Measurements from ENCODE around the gene MCF2L.

The MCF2L gene

DNA sequence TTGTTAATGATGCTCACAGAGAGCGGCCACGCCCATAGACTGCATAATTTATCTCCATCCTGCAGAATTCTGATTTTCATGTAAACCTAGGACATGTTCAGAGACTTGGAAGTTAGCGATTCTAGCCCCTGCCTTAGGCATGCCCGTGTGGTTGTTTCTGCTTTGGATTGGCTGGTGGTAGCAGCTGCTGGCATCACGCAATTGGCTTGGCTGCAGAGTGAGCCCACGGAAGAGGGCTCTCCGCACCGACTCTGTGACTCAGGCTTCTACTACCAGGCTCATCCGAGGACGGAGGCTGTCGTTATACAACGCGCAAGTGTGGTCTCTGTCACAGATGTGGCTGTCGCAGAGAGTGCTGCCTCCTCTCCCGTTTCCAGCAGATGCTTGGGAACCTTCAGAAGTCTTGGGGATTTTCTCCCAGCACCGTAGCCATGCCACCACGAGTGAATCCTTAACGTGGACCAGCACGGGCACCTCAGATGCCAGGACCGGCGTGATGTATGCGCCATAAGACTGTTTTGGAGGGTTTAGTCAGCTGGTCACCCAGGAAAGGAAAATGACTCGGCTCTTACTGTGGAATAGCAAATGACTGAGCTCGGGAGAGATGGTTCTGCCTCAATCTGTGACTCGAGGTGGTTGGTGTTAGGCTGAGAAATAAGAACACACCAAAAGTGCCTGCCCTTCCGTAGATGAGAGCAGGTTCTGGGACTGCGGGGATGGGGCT, 75.5 kb downstream of the MCF2L start:
- no peak overlapping the region for H2AFZ ChIP-seq (ENCODE audit: low read length)
- H3K27ac ChIP-seq (ENCODE audit: low read length): no peak overlapping the region
- no peak for DNase-seq

GRCh38 chr13:113045251-113046127, 76.5 kb downstream of the MCF2L start:
- no peaks in the 10 kb centered on the region for H3K36me3 ChIP-seq (replicated peaks; ENCODE audit: insufficient read depth, low read length)
- no peaks in the 10 kb centered on the region for H3K9me2 ChIP-seq (replicated peaks; ENCODE audit: insufficient read depth, low read length)
- H3K4me1 ChIP-seq (ENCODE audit: low read length): no peaks in the 10 kb centered on the region
- H3K79me2 ChIP-seq (ENCODE audit: low read length): no peaks in the 10 kb centered on the region
- H4K20me1 ChIP-seq (ENCODE audit: insufficient read depth, low read length): no peaks in the 10 kb centered on the region
- H3K4me2 ChIP-seq (ENCODE audit: low read depth, low read length): no peak overlapping the region
- H2AFZ ChIP-seq (ENCODE audit: low read length): no peak overlapping the region
- H3K27ac ChIP-seq (ENCODE audit: low read length): no peak overlapping the region
- DNase-seq: no peak
- no peak overlapping the region for H3K4me3 ChIP-seq (ENCODE audit: low read length)
- H3F3A ChIP-seq (ENCODE audit: insufficient read depth, low read length): no peaks in the 10 kb centered on the region
- TF ChIP-seq, protein P1, sequence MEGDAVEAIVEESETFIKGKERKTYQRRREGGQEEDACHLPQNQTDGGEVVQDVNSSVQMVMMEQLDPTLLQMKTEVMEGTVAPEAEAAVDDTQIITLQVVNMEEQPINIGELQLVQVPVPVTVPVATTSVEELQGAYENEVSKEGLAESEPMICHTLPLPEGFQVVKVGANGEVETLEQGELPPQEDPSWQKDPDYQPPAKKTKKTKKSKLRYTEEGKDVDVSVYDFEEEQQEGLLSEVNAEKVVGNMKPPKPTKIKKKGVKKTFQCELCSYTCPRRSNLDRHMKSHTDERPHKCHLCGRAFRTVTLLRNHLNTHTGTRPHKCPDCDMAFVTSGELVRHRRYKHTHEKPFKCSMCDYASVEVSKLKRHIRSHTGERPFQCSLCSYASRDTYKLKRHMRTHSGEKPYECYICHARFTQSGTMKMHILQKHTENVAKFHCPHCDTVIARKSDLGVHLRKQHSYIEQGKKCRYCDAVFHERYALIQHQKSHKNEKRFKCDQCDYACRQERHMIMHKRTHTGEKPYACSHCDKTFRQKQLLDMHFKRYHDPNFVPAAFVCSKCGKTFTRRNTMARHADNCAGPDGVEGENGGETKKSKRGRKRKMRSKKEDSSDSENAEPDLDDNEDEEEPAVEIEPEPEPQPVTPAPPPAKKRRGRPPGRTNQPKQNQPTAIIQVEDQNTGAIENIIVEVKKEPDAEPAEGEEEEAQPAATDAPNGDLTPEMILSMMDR (IDR thresholded peaks at IDR 0.05; ENCODE audit: low read length): no peak
- TF ChIP-seq EZH2 (optimal IDR thresholded peaks at IDR 0.05; ENCODE audit: low read depth, low read length): peak; percentile 27
- H3K9me3 ChIP-seq (replicated peaks; ENCODE audit: insufficient read depth, low read length): no peaks in the 10 kb centered on the region
- H3K27me3 ChIP-seq (replicated peaks; ENCODE audit: insufficient read depth, low read length): peaks cover 98% of the 10 kb centered on the region
- H3K9ac ChIP-seq (ENCODE audit: low read length): no peak overlapping the region

More for the DNA sequence above, 75.5 kb downstream of the MCF2L start:
- Histone ChIP-seq H3K4me1 (ENCODE audit: low read length) (no peaks in the 10 kb centered on the region), H3K9ac (ENCODE audit: low read length) (no peak overlapping the region), H3K27me3 (replicated peaks; ENCODE audit: insufficient read depth, low read length) (peaks cover 99% of the 10 kb centered on the region), H3K36me3 (replicated peaks; ENCODE audit: insufficient read depth, low read length) (no peaks in the 10 kb centered on the region), H3K9me2 (replicated peaks; ENCODE audit: insufficient read depth, low read length) (no peaks in the 10 kb centered on the region), H3K4me3 (ENCODE audit: low read length) (no peak overlapping the region), H4K20me1 (ENCODE audit: insufficient read depth, low read length) (no peaks in the 10 kb centered on the region), H3K79me2 (ENCODE audit: low read length) (no peaks in the 10 kb centered on the region), H3K4me2 (ENCODE audit: low read depth, low read length) (no peak overlapping the region), H3F3A (ENCODE audit: insufficient read depth, low read length) (no peaks in the 10 kb centered on the region), H3K9me3 (replicated peaks; ENCODE audit: insufficient read depth, low read length) (no peaks in the 10 kb centered on the region)
- no peak for TF ChIP-seq EZH2 (optimal IDR thresholded peaks at IDR 0.05; ENCODE audit: low read depth, low read length)
- TF ChIP-seq EZH2phosphoT487 (IDR thresholded peaks at IDR 0.05; ENCODE audit: low read length): no peak
- TF ChIP-seq, protein P1 (IDR thresholded peaks at IDR 0.05; ENCODE audit: low read length): no peak

DNA sequence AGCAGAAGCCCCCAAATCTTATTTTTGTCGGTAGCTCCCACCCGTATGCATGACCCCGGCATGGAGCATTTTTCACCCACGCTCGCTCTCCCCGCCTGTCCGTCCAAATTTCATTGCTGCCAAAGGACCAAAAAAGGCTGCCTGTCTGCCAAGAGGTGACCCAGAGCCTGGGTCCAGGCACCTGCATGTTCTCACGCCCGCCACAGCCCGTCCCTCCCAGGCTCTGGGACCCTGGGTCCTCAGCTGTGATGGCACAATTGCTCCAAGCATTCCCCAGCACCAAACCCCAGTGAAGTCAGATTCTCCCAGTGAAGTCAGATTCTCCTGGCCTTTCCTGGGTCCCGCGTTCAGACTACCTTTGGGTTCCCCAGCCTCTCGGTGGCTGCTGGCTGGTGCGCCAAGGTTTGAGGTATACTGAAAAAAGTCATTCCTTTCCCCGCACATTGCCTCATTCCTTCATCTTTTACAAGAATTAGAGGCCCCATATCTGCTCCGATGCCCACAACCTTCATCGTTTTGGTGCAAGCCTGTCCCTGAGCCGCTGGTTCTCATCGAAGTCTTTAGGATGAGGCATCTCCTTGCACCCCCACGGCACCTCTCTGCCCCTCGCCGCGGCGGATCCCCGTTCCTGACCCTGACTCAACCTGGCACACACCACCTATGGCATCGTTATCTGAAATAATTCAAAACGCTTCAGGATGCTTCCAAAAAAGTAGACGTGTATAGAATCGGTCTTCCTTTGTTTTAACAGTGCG, 77.3 kb downstream of the MCF2L start:
- H2AFZ ChIP-seq (ENCODE audit: low read length): no peak overlapping the region
- no peak overlapping the region for H3K9ac ChIP-seq (ENCODE audit: low read length)
- H3F3A ChIP-seq (ENCODE audit: insufficient read depth, low read length): no peaks in the 10 kb centered on the region
- H3K27ac ChIP-seq (ENCODE audit: low read length): no peak overlapping the region
- H3K9me2 ChIP-seq (replicated peaks; ENCODE audit: insufficient read depth, low read length): no peaks in the 10 kb centered on the region
- H3K4me1 ChIP-seq (ENCODE audit: low read length): no peaks in the 10 kb centered on the region
- H3K4me3 ChIP-seq (ENCODE audit: low read length): no peak overlapping the region
- H3K79me2 ChIP-seq (ENCODE audit: low read length): no peaks in the 10 kb centered on the region
- H4K20me1 ChIP-seq (ENCODE audit: insufficient read depth, low read length): no peaks in the 10 kb centered on the region
- no peaks in the 10 kb centered on the region for H3K9me3 ChIP-seq (replicated peaks; ENCODE audit: insufficient read depth, low read length)
- H3K4me2 ChIP-seq (ENCODE audit: low read depth, low read length): no peak overlapping the region
- H3K27me3 ChIP-seq (replicated peaks; ENCODE audit: insufficient read depth, low read length): peaks cover 97% of the 10 kb centered on the region
- no peak for DNase-seq
- H3K36me3 ChIP-seq (replicated peaks; ENCODE audit: insufficient read depth, low read length): no peaks in the 10 kb centered on the region
- TF ChIP-seq EZH2 (optimal IDR thresholded peaks at IDR 0.05; ENCODE audit: low read depth, low read length): no peak
- TF ChIP-seq, protein P1 (IDR thresholded peaks at IDR 0.05; ENCODE audit: low read length): no peak
- TF ChIP-seq EZH2phosphoT487 (IDR thresholded peaks at IDR 0.05; ENCODE audit: low read length): no peak
